Measurements from ENCODE around the gene SYMPK.
A peak's percentile ranks its signal among the peaks of the same experiment; 100 is the strongest.
"Not testable (repeated sequence)": the region's sequence is repeated elsewhere in the genome, so short reads cannot be mapped to it uniquely, and the experiment has no call there.

The SYMPK gene

DNA sequence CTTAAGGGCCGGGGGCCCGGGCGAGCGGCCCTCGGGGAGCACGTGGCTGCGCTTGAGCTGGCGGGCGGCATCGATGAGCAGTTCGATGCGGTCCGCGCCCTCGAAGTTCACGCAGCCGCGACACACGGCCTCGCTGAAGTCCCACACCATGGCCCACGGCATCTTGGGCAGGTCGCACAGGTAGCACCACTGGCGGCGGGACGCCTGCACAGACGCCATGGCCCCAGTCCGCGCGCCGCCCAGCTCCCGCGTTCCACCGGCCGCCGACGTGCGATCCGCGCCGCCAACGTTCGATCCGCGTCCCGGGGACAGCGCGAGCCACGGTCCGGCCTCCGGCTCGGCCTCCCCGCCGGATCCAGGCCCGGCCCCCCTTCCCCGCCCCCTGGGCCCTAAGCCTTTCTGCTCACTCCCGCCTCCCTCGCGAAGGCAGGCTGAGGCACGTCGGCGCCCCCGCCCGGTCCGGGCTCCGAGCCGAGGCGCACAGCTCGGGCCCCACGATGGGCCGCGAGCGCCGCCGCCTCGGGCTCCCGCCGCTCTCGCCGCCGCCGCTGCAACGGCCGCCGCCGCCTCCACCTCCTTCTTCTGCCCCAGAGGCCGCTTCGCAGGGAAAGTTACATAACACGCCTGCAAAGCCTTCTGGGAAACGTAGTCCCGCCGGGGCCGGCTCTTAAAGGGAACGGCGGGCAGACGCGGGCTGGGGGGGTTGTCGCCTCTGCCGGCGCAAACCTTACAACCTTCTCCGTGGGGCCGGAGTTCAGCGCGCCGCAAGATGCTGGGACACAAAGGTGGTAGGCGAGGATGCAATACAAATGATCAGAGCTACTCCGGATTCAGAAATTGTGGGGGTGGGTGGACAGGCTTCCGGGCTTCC is 22.8 kb upstream of the SYMPK start, which contains the start of gene IRF2BP1:
Gene IRF2BP1 (minus strand): TSS at position 586 of the 871 bp plus-strand sequence. CDS start 367 bp downstream, at position 219.
- peak; percentile 85 for DNase-seq

DNA sequence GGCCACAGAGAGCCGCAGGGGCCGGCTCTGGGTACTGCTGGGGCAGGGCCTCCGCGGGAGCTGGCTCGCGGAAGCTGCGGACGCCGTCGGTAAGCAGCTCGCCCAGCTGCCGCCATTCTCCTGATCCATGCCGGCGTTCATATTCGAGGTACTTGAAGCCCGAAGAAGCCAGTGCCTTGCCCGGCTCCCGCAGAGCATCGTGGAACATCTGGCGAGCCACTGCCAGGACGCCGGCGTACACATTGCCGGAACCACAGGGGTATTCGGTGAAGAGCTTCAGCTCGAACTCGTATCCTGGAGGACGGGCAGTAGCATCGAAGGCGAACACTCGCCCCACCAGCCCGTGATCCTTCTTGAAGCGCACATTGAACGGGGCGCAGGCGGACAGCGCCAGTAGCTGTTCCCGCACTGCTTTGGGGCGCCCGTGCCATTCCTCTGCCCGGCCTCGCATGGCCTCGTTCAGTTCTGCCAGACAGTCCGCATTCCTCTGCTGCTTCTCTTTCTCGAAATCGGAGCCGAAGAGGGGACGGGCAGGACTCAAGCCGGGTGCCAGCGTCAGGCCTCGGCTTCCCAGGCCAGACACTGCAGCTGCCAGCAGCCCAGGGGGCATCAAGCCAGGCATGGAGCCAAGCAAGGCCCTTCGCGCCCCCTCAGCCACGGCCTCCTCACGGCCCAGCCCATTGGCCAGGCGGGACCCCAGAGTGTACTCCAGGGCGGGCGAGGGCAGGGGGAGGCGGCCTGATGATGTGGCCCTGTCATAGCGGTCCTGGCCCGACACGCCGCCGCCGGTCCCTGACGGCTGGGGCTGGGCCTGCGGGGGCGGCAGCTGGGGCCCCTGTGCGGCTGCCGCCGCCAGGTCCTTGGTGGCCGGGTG is 22.0 kb upstream of the SYMPK start:
- DNase-seq: no peak

DNA sequence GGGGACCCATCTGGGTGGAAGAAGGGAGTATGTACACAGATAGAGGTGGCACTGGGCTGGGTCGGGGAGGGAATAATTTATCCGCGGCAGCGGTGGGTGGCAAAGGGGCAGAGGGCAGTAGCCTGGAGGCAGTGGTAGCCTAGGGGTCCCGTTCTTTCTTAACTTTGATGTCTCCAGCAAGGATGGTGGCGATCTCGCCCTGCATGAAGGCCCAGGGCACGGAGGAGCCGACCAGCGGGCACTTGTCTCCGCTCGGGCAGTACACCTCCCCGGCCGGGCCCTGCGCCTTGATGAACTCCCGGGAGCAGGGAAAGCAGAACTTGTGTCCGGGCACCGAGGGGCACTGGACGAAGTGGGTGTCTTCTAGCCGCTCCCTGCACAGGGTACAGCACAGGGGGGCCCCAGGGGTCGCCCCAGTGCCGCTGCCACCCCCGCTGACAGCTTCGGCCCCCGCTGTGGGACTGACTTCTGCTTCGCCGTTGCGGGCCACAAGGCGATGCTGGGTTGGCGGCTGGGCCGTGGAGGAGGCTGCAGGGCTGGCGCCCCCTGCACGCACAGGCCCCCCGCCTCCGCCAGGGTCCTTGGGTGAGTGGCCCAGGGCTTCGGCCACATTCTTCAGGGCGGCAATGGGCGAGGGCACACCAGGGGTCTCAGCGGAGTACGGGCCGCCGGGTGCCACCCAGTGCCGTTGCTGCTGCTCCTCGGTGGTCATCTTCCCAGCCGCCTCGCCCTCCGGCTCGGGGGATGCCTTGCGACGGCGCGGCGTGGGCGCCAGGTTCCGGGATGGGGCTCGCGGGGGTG is 21.1 kb upstream of the SYMPK start:
- no peak for DNase-seq

DNA sequence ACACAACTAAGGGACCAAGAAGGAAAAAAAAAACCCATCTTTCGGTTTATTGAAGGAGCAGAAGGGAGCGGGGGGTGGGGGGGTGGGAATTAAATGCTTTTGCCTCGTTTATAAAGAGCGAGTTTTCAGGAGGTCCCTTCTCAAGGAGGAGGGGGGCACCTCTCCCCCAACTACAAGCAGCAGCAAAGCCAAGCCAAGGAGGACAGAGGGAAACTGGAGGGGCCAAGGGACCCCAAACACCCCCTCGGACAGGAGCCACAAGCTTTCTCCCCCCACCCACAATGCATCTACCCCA is 20.6 kb upstream of the SYMPK start:
- DNase-seq: no peak

DNA sequence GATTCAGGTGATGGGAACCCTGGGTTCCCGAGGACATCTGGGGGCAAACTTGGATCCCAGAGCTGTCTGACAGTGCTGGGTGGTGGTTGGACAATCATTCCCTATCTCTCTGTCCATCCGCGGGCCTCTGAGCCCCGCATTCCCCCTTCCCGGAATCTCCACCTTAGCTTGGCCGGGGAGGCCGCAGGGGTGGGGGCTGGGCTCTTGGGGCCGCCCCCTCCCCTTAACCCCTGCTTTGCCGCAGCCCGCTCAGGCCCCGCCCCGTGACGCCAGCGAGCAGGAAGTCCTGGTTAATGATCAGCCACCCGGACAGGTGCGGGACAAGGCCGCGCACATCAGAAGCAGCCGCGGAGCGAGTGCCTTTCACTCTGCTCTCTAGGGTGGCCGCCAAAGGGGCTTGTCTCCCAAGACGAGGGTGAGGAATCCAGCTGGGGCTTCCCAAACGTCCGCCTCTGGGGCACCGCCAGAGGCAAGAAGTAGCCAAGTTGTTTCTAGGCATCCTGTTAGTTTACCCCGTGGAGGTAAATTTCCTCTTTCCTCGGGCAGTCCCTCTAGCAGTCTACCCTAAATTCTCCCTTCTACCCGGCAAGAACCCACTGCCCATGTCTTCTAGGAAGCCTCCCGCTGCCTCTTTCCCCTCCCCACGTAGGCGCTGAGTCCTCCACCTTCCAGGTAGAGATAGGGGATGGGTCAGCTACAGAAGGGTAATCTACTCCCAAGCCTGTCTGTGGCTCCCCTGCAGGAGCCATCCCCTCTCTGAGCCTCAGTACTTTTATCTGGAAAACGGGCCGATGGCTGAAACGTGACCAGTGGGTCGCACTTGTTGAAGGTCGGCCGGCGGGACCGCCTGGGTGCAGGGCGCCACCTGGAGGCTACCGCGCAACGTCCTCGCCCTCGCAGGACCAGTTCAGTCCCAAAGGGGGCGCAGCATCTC is 20.0 kb upstream of the SYMPK start:
- peak; percentile 73 for DNase-seq

DNA sequence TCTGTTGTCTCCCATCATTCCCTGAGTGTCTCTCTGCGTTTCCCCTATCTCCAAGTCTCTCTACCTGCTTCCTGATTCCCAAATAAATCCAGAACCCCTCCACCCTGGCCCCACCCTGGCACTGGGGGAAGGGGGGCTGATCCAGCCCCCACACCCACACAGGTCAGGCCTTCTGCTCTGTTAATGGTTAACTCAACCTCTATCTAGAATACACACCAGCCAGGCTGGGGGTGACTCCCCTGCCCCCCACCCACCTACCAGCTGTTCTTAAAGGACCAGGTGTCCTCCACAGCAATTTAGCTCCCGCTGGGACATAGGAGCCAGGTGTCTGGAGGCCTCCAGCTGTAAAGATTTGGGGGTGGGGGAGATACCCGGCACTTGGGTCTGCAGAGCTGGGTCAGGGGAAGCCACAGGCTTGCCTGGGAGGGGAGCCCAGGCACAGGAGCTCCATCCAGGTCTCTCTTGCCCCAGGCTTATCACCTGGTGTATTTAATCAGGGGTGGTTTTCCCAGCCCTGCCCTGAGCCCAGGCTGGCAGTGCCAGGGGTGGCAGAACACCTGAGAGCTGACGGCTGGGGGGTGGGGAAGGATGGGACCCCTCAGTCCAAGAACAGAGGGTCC is 19.1 kb upstream of the SYMPK start:
- no peak for DNase-seq

DNA sequence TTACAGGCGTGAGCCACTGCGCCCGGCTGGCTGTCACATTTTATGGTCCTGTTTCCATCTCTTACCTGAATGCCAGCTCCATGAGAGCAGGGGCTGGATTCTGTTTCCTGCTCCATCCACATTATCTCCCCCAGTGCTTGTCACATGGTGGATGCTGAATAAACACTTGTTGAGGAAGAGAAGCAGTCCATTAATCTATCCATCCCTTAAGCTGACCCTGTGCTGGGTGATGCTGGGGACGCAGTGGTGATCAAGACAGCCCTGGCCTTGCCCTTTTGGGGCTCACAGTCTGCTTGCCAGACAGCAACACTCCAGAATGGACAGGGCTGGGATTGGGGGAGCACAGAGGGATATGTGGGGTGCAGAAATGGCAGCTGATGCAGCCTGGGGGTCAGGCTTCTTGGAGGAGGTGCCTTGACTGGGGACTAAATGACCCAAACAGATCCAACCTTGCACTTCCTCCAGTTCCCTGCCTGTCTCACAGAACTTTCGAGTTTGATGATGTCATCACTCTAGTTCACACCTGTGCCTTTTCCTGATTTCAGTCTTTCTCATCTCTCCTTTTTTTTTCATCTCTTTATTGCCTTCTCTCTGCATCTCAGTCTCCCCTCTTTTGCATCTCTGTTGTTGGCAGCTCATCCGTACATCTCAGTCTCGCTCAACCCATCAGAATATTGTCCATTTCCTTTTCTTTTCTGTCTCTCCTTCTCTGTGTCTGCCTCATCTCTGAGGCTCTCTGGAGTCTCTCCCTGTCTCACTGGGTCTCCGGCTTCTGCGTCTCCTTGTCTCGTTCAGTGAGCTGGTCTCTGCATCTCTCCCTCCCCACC is 18.3 kb upstream of the SYMPK start:
- DNase-seq: no peak

DNA sequence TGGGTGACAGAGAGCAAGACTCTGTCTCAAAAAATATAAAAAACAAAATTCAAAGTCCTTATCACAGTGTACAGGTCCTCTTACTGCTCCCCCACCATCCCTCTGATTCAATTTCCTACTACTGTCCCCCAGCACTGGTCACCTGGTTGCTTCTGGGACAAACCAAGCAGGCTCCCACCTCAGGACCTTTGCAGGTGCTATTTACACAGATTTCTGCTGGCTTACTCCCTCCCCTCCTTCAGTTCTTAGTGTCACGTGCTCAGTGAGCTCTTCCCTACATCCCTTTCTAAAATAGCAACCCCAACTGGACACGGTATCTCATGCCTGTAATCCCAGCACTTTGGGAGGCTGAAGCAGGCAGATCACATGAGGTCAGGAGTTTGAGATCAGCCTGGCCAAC is 17.0 kb upstream of the SYMPK start:
- no peak for DNase-seq

DNA sequence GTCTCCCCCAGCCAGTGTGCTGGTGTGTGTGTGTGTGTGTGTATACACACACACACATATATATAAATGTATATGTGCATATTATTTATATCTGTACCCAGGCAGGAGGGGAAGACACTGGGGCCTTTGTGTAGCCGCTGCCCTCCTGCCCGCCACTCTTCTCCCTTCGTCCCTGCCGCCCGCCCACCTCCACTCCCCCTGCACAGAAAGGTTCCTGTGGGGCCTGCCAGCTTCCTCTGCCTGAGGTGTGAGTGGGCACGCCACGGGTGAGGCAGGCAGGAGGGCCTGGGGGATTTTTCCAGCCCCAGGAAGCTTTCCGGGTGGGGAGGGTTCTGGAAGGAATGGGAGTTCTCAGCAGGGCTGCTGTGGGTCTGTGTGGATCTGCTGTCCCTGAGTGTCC is 16.1 kb upstream of the SYMPK start:
- no peak for DNase-seq

DNA sequence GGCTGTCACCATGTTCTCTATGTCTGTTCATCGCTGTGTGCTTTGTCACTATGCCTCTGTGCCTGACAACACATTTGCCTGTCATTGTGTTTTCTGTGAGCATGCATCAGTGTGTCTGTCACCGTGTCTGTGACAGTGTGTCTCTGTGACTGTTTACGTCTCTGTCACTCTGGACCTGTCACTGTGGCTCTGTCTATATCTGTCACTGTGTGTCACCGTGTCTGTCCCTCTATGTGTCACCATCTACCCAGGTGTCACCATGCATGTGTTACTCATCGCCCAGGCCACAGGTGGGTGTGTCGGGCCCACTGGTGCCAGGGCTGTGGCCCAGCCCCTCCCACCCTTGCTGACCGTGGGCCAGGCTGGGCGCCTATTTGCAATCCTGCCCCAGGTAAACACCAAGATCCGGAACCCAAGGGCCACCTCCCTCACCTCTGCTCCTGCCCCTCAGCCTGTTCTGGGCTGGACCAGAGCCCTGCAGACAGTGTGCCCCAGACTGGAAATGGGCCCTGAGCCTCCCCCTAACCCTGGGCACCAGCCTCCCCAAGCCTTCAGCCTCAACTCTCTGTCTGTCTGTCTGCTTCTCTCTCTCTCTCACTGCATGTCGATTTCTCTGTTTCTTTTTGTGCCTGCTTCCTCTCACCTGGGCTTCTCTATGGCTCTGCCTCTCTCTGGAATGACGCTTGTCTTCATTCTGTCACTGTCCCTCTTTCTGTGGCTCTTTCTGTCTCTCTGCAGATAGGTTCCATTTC is 15.3 kb upstream of the SYMPK start:
- no peak for DNase-seq

DNA sequence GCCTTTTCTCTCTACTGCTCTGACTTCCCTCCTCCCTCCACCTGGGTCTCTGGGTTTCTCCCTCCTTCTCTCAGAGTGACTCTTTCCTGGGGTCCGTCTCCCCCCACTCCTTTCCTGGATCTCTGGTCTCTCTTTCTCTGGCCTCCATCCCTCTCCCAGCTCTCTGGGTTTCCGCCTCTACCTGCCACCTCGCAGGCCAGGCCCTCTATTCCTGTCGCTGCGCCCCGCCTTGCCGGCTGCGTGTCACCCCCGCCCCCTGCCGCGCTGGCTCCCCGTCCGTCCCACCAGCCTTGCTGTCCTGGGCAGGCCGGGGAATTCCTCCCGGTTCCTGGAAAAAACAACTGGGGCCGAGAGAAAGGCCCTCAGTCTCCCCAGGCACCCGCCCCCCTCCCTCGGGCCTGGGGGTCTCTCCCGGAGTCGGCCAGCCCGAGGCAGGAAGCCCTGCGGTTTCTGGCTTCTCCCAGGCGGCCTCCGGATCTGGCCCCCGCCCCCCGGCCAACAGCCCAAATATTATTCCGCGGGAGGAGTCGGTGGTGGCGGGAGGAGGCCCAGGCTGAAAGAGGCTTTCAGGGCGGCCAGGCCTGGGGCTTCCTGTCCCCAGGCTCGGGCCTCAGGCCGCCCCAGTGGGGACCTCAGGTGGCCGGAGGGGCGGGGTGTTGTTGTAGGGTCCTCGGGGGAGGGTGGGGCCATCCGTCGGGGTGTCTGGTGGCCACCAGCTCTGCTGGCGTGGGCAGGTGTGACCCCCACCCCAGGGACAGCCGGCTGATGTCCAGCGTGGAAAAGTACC is 13.7 kb upstream of the SYMPK start:
- DNase-seq: no peak

DNA sequence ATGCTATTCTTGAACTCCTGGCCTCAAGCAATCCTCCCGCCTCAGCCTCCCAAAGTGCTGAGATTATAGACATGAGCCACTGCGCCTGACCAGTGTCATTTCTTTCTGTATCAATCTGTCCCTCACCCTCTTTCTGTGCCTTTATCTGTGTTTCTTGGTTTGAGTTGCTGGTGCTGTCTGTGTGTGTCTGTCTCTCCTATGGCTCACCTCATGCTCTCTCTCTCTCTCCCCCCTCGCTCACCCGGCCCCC is 13.1 kb upstream of the SYMPK start:
- no peak for DNase-seq

DNA sequence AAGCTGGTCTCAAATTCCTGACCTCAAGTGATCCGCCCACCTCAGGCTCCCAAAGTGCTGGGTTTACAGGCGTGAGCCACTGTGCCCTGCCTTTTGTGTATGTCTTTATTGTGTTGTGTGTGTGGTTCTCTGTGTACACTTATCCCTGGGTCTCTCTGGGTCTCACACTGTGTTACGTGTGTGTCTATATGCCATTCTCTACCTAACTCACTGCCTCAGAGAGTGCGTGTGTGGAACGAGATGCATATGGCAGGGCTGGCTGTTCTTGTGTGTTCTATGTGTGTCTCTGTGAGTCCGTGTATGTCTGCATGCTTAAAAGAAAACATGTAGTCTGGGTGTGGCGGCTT is 11.6 kb upstream of the SYMPK start:
- no peak for DNase-seq

DNA sequence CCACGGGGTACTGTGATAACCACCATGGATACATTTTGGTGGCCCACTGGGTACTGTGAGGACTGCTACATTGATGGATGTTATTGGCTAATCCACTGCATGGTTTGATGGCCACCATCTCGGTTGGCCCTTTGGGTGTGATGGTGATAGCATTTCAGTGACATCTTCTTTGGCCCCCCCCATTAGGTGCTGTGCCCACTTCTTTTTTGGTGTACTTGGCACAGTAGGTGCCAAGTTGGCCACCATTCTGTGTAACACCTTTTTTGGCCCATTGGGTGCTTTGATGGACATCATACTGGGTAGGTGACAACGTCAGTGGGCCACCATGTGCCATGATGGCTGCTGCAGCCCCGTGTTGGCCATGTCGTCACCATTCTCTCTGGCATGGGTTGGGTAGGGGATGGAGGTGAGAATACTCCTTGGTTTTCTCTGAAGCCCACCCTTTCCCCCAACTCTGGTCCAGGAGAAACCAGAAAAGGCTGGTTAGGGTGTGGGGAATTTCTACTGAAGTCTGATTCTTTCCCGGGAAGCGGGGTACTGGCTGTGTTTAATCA is 10.3 kb upstream of the SYMPK start:
- DNase-seq: no peak

DNA sequence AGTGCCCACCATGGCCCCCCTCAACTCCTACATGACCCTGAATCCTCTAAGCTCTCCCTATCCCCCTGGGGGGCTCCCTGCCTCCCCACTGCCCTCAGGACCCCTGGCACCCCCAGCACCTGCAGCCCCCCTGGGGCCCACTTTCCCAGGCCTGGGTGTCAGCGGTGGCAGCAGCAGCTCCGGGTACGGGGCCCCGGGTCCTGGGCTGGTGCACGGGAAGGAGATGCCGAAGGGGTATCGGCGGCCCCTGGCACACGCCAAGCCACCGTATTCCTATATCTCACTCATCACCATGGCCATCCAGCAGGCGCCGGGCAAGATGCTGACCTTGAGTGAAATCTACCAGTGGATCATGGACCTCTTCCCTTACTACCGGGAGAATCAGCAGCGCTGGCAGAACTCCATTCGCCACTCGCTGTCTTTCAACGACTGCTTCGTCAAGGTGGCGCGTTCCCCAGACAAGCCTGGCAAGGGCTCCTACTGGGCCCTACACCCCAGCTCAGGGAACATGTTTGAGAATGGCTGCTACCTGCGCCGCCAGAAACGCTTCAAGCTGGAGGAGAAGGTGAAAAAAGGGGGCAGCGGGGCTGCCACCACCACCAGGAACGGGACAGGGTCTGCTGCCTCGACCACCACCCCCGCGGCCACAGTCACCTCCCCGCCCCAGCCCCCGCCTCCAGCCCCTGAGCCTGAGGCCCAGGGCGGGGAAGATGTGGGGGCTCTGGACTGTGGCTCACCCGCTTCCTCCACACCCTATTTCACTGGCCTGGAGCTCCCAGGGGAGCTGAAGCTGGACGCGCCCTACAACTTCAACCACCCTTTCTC is 9.4 kb upstream of the SYMPK start:
- no peak for DNase-seq

DNA sequence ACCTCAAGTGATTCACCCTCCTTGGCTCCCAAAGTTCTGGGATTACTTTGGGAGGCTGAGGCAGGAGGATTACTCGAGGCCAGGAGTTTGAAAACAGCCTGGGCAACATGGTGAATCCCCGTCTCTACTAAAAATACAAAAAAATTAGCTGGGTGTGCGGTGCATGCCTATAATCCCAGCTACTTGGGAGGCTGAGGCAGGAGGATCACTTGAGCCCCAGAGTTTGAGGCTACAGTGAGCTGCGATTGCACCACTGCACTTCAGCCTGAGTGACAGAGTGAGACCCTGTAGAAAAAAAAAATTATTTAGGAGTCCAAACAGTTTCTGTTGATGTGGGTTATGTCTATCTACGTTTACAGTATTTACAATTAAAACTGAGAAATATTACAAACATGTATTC is 7.9 kb upstream of the SYMPK start:
- DNase-seq: no peak

DNA sequence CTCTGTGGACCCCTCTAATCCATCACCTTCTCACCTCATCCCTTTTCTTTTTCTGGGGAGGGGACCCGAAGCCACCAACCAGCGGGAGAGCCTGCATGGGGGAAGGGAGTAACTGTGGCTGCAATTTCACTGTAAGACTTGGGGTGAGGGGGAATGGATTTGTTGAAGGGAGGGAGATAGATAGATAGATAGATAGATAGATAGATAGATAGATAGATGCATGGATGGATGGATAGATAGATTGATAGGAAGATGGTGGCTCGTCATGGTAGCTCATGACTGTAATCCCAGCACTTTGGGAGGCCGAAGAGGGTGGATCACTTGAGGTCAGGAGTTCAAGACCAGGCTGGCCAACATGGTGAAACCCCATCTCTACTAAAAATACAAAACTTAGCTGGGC is 4.3 kb upstream of the SYMPK start:
- DNase-seq: not testable (repeated sequence)
